HG02970 (cell line): ENCODE measurements around the gene VPS37B.
A peak's percentile ranks its signal among the peaks of the same experiment; 100 is the strongest.
"Not testable (repeated sequence)": the region's sequence is repeated elsewhere in the genome, so short reads cannot be mapped to it uniquely, and the experiment has no call there.

Source experiments
- ATAC-seq: cut with Tn5 transposase; IDR thresholded peaks from one replicate; pipeline ENCODE4 v1.9.1; 2021; ENCODE audit warnings: mild to moderate bottlenecking, moderate library complexity, moderate number of reproducible peaks; ENCODE audit not compliant: unreplicated experiment, low FRiP score

The VPS37B gene

GRCh38 chr12:122909442-122910288 lies 13.7 kb upstream of the VPS37B start:
- ATAC-seq = no peak

- no peak for ATAC-seq
Measured at GRCh38 chr12:122908915-122909314, 13.0 kb upstream of the VPS37B start.

GRCh38 chr12:122905258-122905657 lies 9.3 kb upstream of the VPS37B start:
- not testable (repeated sequence) for ATAC-seq

GRCh38 chr12:122903693-122904034 lies 7.7 kb upstream of the VPS37B start:
- ATAC-seq = no peak

GRCh38 chr12:122902854-122903692 lies 7.1 kb upstream of the VPS37B start:
- ATAC-seq = no peak

GRCh38 chr12:122899887-122900286 lies 4.0 kb upstream of the VPS37B start:
- no peak for ATAC-seq

- ATAC-seq = no peak
Measured at GRCh38 chr12:122896662-122897061, 738 bp upstream of the VPS37B start.

GRCh38 chr12:122895320-122895703 lies 612 bp downstream of the VPS37B start:
- ATAC-seq = no peak

- ATAC-seq = no peak
Measured at GRCh38 chr12:122894193-122895121, 1.5 kb downstream of the VPS37B start.

- ATAC-seq = no peak
Measured at GRCh38 chr12:122893208-122894153, 2.4 kb downstream of the VPS37B start.

- not testable (repeated sequence) for ATAC-seq
Measured at GRCh38 chr12:122892724-122893123, 3.2 kb downstream of the VPS37B start.

GRCh38 chr12:122891661-122892525 lies 4.0 kb downstream of the VPS37B start:
- no peak for ATAC-seq

GRCh38 chr12:122889761-122890520 lies 6.0 kb downstream of the VPS37B start:
- ATAC-seq = no peak

GRCh38 chr12:122888232-122888752 lies 7.6 kb downstream of the VPS37B start:
- ATAC-seq = peak; percentile 44

- ATAC-seq = no peak
Measured at GRCh38 chr12:122887819-122888212, 8.1 kb downstream of the VPS37B start.

- ATAC-seq = peak; percentile 50
Measured at GRCh38 chr12:122886851-122887818, 8.8 kb downstream of the VPS37B start.
